Fibroblast of villous mesenchyme (primary cell): ENCODE data around the gene INS. TPM values are rescaled to one million over a fixed set of nuclear protein-coding genes. Genes with fewer than 3 reads are reported as not detected.

Experiments
- DNase-seq: peaks from one replicate; pipeline ENCODE4 v3.0.0-alpha.2; 2010; ENCODE audit warnings: low read depth
- H3K4me3 ChIP-seq: 2 replicates; pipeline ENCODE4 v1.5.1; 2011; ENCODE audit warnings: low read depth, mild to moderate bottlenecking, low read length
- total RNA-seq: library from RNA; depleted of rRNA; stranded (reverse); fragments of >200 nt; gene quantifications from 2 replicates; pipeline ENCODE4 v1.2.3, GENCODE V29; 2012
- TF ChIP-seq, protein P1 (sequence below): IDR thresholded peaks from 2 replicates; pipeline ENCODE4 v1.5.1; 2012; ENCODE audit warnings: low read depth, mild to moderate bottlenecking, low read length; ENCODE audit not compliant: insufficient read depth

Gene INS
- total RNA-seq, 1 donor: not detected

DNA sequence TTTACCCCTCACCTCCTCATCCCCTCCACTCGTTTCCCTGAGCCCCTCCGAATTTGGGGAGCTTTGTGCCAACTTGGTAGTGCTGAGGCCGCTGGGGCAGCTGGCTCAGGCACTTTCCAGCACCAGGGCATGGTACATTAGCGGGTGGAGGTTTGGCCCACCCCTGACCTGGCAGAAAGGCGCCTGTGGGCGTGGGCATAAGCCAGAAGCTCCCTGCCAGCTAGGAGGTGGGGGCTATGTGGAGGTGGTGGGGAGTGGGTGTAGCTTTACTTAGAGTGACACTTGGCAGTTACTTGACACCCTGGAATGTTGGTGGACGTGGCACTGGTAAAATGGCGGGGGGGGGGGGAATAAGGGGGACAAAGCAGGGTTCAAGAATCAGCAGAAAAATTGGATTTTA, 11.5 kb downstream of the INS start:
- TF ChIP-seq, protein P1, sequence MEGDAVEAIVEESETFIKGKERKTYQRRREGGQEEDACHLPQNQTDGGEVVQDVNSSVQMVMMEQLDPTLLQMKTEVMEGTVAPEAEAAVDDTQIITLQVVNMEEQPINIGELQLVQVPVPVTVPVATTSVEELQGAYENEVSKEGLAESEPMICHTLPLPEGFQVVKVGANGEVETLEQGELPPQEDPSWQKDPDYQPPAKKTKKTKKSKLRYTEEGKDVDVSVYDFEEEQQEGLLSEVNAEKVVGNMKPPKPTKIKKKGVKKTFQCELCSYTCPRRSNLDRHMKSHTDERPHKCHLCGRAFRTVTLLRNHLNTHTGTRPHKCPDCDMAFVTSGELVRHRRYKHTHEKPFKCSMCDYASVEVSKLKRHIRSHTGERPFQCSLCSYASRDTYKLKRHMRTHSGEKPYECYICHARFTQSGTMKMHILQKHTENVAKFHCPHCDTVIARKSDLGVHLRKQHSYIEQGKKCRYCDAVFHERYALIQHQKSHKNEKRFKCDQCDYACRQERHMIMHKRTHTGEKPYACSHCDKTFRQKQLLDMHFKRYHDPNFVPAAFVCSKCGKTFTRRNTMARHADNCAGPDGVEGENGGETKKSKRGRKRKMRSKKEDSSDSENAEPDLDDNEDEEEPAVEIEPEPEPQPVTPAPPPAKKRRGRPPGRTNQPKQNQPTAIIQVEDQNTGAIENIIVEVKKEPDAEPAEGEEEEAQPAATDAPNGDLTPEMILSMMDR: no peak
- DNase-seq: no peak
- no peak overlapping the region for H3K4me3 ChIP-seq

DNA sequence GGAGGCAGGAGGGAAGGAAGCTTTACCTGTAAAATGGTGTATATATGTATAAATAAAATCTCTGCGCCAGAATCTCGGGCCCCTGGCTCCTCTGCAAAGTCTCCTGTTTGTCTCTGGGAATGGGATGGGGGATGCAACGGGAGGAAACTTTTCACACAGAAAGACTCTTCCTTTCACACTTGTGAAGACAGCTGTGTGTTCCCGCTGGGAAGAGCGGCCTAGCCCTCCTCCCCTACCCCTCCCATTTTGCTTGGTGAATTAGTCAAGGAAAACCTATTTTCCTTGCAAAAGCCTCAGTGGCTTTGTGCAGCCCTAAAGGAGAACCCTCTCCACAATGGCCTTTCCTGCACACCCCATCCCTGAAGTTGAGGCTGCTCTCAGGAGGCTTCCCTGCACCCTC, 12.4 kb downstream of the INS start:
- no peak for DNase-seq
- TF ChIP-seq, protein P1: no peak
- H3K4me3 ChIP-seq: no peak overlapping the region

DNA sequence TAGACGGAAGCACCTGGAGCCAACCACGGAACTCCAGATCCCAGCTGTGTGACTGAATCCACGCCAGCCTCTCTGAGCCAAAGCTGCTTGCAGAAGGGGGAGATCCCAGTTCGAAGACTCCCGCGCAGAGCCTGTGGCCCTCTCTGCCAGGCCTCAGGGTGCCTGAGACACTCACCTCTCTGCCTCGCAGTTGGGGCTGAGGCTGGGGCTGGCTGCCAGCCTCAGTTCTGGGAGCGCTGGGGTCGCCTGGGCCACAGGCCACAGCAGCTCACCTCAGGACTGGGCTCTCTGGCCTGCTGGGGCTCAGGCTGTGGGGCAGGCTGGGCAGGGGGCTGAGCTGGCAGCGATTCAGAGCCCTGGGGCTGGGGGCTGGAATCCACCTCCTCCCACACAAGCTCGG, 13.6 kb downstream of the INS start:
- no peak for DNase-seq
- H3K4me3 ChIP-seq: no peak overlapping the region
- TF ChIP-seq, protein P1: no peak

DNA sequence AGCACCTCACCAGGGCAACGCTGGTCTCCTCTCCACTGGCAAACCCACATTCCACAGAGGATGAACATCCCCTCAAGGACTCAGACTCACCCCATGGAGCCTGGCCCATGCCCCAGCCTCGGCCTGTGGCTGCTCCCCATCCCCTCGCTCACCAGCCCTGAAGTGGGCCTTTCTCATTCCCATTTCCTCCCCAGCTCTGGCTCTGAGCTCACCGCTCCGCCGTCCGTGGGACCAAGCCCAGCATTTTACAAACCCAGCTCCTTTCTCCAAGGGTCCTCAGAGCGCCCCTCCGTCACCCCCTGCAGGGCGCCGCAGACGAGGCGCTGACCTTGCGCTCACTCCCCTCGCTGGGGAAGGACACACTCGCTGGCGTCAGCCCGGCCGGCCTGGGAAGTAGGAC, 15.0 kb downstream of the INS start:
- TF ChIP-seq, protein P1: no peak
- no peak for DNase-seq
- H3K4me3 ChIP-seq: no peak overlapping the region

DNA sequence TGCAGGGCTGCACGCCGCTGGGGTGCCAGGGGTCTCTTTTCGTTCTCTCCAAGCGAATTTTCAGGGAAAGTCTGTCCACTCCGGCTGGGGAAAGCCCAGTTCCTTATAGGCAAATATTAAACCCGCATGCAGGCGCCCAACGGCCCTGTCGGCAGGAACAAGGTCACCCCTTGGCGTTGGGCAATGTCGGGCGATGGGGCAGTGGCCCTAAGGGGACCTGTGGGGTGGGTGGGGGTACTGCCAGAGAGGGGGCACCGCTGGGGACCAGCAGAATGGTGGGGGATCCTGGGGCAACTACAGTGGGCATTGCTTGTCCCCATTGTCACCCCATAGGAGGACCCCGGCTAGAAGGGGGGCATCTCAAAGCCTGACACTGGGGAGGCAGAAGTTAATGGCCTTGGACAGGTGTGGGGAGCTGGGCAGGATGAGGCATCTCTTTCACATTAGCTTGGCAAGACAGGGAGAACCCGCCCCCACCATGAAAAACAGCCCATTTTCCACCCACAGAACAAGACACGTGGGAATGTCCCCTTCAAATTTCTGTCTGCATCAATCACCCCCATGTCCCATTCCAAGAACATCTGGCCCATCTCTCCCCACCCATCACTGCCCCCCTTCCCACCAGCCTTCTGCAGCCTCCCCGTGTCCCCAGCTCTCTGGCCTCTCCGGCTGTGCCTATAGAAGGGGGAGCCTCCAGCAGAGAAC, 16.3 kb downstream of the INS start:
- DNase-seq: no peak
- TF ChIP-seq, protein P1: no peak
- H3K4me3 ChIP-seq: no peak overlapping the region

DNA sequence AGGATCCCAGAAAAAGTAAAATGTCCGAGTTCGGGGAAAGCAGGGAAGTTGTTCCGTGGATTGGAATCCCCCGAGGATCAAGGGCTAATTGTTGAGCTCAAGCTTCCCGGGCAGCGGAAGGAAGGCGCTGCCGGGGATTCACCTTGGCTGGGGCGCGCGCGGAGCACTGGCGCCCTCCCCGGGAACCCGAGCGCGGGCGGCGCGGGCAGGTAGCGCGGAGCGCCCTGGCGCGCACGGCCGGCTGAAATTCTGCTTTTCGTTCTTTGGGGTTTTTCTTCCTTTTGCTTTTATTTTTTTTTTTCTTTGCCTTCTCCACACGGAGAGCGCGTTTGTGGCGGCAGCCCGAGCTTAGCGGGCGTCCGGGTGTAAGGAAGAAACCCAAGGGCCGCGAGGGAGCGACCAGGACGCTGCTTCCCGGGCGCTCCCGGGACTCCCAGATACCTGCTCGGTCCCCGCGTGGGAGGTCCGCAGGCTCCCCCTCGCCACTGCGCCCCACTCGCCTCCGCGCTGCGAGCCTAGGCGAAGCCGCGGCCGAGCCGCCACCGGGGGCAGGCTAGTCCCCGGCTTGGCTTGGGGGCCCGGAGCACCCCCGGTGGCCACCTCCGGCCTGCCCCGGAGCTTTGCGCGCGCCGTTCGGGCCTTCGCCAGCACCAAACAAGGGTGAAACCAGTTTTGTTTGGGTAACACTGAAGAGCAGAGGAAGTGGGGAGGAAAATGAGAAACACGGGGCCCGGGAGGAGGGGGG, 17.0 kb downstream of the INS start:
- H3K4me3 ChIP-seq: no peak overlapping the region
- no peak for DNase-seq
- TF ChIP-seq, protein P1: no peak
